Smooth muscle cell (in vitro differentiated cells): ENCODE measurements around the gene LYSMD4. TPM values are rescaled to one million over a fixed set of nuclear protein-coding genes. Genes with fewer than 3 reads are reported as not detected.

ENCODE experiments used
- DNase-seq: peaks from one replicate; lab custom pipeline; 2025; ENCODE audit not compliant: unreplicated experiment; lab: John Stamatoyannopoulos, UW
- H2AFZ ChIP-seq: fragments of 200-600 bp; sonication (generic); 2 replicates; pipeline ENCODE4 v1.6.0; 2016; ENCODE audit warnings: antibody characterized with exemption, low read depth, mild to moderate bottlenecking
- H3F3A ChIP-seq: fragments of 200-600 bp; sonication (generic); 2 replicates; pipeline ENCODE4 v1.6.0; 2017; ENCODE audit warnings: antibody characterized with exemption, low read depth
- H3K27ac ChIP-seq: fragments of 200-600 bp; sonication (generic); 2 replicates; pipeline ENCODE4 v1.5.1; 2016; ENCODE audit warnings: low read depth, mild to moderate bottlenecking
- H3K27me3 ChIP-seq: fragments of 200-600 bp; sonication (generic); 2 replicates; pipeline ENCODE4 v1.6.1; 2016; ENCODE audit warnings: low read depth, mild to moderate bottlenecking
- H3K36me3 ChIP-seq: fragments of 200-600 bp; sonication (generic); 2 replicates; pipeline ENCODE4 v1.5.1; 2016; ENCODE audit warnings: low read depth
- H3K4me1 ChIP-seq: fragments of 200-600 bp; sonication (generic); 2 replicates; pipeline ENCODE4 v1.5.1; 2016; ENCODE audit warnings: low read depth
- H3K4me2 ChIP-seq: fragments of 200-600 bp; sonication (generic); 2 replicates; pipeline ENCODE4 v1.6.0; 2016; ENCODE audit warnings: mild to moderate bottlenecking
- H3K4me3 ChIP-seq: fragments of 200-600 bp; sonication (generic); 2 replicates; pipeline ENCODE4 v1.5.1; 2016; ENCODE audit warnings: mild to moderate bottlenecking
- H3K79me2 ChIP-seq: fragments of 200-600 bp; sonication (generic); 2 replicates; pipeline ENCODE4 v1.6.0; 2016; ENCODE audit warnings: low read depth, mild to moderate bottlenecking
- H3K9ac ChIP-seq: fragments of 200-600 bp; sonication (generic); 2 replicates; pipeline ENCODE4 v1.6.0; 2016; ENCODE audit warnings: low read depth
- H3K9me3 ChIP-seq: fragments of 200-600 bp; sonication (generic); replicated peaks from 2 replicates; pipeline ENCODE4 v1.5.1; 2016; ENCODE audit warnings: low read depth
- H4K20me1 ChIP-seq: fragments of 200-600 bp; sonication (generic); 2 replicates; pipeline ENCODE4 v1.6.0; 2016; ENCODE audit warnings: low read depth
- CTCF ChIP-seq: fragments of 200-600 bp; sonication (generic); IDR thresholded peaks from 2 replicates; pipeline ENCODE4 v1.5.1; 2017; ENCODE audit warnings: borderline replicate concordance, mild to moderate bottlenecking, antibody characterized with exemption; ENCODE audit not compliant: insufficient read depth, poor library complexity, severe bottlenecking
- WGBS: methylation state at CpG from one replicate; pipeline ENCODE4 v1.1.7; 2016; ENCODE audit warnings: low lambda C conversion rate; 5-methylcytosine and 5-hydroxymethylcytosine counted together
- polyA plus RNA-seq: library from polyadenylated mRNA; unstranded; fragments of >200 nt; fragmentation: Nextera tagmentation; extraction: Ambion mirVana; gene quantifications from 2 replicates; pipeline ENCODE4 v1.2.1, GENCODE V29; 2016
- total RNA-seq: library from RNA; depleted of rRNA; stranded (reverse); fragments of >200 nt; gene quantifications from 2 replicates; pipeline ENCODE4 v1.2.3, GENCODE V29; 2014

Gene LYSMD4
- total and polyA plus RNA-seq, 2 experiments from 2014 or later = 4.4 to 6.0 TPM

DNA sequence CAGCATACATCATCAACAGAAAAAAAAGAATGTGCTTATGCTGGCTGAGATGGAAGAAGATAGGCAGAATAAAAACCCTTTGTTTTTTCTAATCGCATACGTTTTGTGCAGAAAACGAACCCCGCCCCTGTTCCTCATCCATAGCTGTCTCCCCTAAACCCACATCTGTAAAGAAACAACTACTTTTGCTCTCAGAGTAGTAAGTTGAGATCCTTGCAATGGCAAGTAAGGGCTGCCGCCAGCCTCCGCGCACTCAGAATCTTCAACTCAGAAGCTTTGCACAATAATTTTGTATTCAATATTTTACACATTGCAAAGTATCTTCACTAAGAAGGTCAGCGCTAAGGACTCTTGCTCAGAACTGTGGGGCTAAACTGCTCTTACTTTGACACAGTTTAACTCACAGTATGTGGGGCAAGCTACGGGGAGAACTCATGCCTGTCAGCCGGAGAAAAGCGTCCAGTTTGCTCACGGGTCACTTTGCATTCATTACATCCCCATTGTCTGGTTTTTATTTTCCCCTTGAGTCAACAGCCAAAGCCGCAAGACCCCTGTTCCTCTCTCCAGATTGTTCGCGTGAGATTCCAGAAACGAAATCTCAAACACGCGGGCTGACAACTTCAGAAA, 1.0 kb downstream of the LYSMD4 start:
- TF ChIP-seq CTCF = no peak
- no peaks in the 10 kb centered on the region for H3K36me3 ChIP-seq
- H4K20me1 ChIP-seq = peaks cover 17% of the 10 kb centered on the region
- H3F3A ChIP-seq = no peaks in the 10 kb centered on the region
- H3K4me3 ChIP-seq = peak overlapping the region; percentile 85
- no peaks in the 10 kb centered on the region for H3K4me1 ChIP-seq
- H3K9ac ChIP-seq = peak overlapping the region; percentile 80
- 16% methylated on average over 18 of the region's 18 CpGs for WGBS
- no peak for DNase-seq
- no peak overlapping the region for H3K27ac ChIP-seq
- peak overlapping the region; percentile 89 for H3K4me2 ChIP-seq
- peaks cover 5% of the 10 kb centered on the region for H3K79me2 ChIP-seq
- H3K9me3 ChIP-seq = no peaks in the 10 kb centered on the region
- H3K27me3 ChIP-seq = no peaks in the 10 kb centered on the region
- H2AFZ ChIP-seq = peak overlapping the region; percentile 83

DNA sequence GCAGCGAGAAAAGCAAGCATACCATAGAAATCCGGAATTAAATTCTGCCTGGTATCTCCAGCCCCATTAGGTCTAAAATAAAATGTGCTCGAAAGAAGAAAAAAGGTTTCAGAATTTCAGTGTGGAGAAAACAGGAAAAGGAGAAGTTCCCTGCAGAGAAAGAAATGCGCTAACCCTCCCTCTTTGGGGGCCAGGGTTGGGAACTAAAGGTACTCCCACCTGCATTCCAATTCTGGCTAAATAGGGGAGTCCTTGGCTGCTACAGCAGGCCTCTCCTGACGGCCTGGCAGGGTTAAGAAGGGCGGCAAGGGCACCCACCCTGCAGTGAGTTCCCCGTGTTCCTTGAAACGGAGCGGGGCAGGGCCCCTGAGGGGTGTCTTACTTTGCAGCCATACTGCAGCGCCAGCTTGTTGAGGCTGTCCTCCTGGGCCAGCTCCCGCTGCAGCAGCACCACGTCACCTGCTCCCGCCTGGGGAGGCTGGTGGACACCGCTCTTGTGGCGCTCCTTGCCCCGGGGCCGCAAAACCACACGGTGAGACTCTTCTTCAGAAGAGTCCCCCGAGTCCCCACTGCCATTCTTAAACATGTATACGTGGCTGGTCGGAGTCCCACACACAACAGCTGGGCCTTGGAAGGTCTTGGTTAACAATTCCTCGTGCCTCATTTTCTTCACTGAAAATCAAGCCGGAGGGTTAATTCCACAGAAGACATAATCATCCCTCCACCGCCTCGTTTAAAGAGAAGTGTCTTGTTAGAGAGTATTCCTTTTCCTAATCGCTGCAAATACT, 1.7 kb downstream of the LYSMD4 start:
- H3K27ac ChIP-seq = no peak overlapping the region
- peak overlapping the region; percentile 85 for H3K4me3 ChIP-seq
- DNase-seq = no peak

GRCh38 chr15:99729920-99730319, 3.3 kb downstream of the LYSMD4 start:
- Histone ChIP-seq H3K9ac (no peak overlapping the region), H3K4me3 (no peak overlapping the region), H3K79me2 (peaks cover 5% of the 10 kb centered on the region), H2AFZ (no peak overlapping the region), H3K9me3 (no peaks in the 10 kb centered on the region), H3K4me1 (no peaks in the 10 kb centered on the region), H3K27ac (no peak overlapping the region), H3F3A (no peaks in the 10 kb centered on the region), H3K4me2 (no peak overlapping the region), H3K36me3 (no peaks in the 10 kb centered on the region), H4K20me1 (peaks cover 17% of the 10 kb centered on the region), H3K27me3 (no peaks in the 10 kb centered on the region)
- WGBS = 79% methylated on average over 3 of the region's 3 CpGs
- DNase-seq = no peak
- peak; percentile 19 for TF ChIP-seq CTCF

More for the DNA sequence above, 1.7 kb downstream of the LYSMD4 start:
- Histone ChIP-seq H2AFZ (no peak overlapping the region), H3K9ac (no peak overlapping the region), H3F3A (no peaks in the 10 kb centered on the region), H3K9me3 (no peaks in the 10 kb centered on the region), H3K79me2 (peaks cover 5% of the 10 kb centered on the region), H3K27me3 (no peaks in the 10 kb centered on the region), H3K36me3 (no peaks in the 10 kb centered on the region), H4K20me1 (peaks cover 17% of the 10 kb centered on the region), H3K4me2 (peak overlapping the region; percentile 89), H3K4me1 (no peaks in the 10 kb centered on the region)
- no peak for TF ChIP-seq CTCF
- WGBS = 52% methylated on average over 26 of the region's 26 CpGs
